Measurements from ENCODE around the gene OTOG. TPM values are rescaled to one million over a fixed set of nuclear protein-coding genes. Genes with fewer than 3 reads are reported as not detected.

Gene OTOG
- total RNA-seq, 1 experiment from 2014 or later, result not detected

DNA sequence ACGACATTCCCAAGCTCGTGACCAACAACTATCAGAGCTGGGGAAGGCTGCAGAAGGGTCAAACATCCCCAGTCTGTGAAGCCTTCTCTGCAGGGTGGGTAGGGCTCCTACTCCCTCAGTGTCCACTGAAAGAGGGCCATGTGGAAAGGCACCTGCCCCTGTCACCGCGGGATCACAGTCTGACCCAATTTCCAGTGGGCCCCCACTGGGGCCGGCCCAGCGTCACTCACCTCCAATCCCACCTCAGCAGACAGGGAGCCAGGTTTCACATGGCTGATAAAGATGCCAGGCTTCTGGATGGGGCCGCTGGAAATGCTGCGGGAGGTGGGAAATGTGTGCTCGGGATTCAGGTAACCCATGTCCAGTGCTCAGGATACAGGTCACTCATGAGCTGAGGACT, 22.8 kb upstream of the OTOG start:
- Histone ChIP-seq H3K4me2 (no peak overlapping the region), H3K27me3 (ENCODE audit: insufficient read depth, low read depth) (peaks cover 63% of the 10 kb centered on the region), H3K27ac (no peak overlapping the region), H3K9me2 (ENCODE audit: insufficient read depth) (no peaks in the 10 kb centered on the region), H3K9me3 (ENCODE audit: insufficient read depth, low read depth) (no peaks in the 10 kb centered on the region), H2AFZ (no peak overlapping the region), H3F3A (ENCODE audit: insufficient read depth, low read depth) (no peaks in the 10 kb centered on the region), H3K36me3 (ENCODE audit: low read depth) (no peaks in the 10 kb centered on the region), H3K4me3 (no peak overlapping the region), H4K20me1 (ENCODE audit: insufficient read depth) (no peaks in the 10 kb centered on the region), H3K4me1 (replicated peaks; ENCODE audit: insufficient read depth) (no peaks in the 10 kb centered on the region), H3K79me2 (ENCODE audit: low read depth) (no peaks in the 10 kb centered on the region)
- DNase-seq, result no peak
- TF ChIP-seq EZH2 (IDR thresholded peaks at IDR 0.05; ENCODE audit: low read depth), result no peak
- TF ChIP-seq, protein P1, sequence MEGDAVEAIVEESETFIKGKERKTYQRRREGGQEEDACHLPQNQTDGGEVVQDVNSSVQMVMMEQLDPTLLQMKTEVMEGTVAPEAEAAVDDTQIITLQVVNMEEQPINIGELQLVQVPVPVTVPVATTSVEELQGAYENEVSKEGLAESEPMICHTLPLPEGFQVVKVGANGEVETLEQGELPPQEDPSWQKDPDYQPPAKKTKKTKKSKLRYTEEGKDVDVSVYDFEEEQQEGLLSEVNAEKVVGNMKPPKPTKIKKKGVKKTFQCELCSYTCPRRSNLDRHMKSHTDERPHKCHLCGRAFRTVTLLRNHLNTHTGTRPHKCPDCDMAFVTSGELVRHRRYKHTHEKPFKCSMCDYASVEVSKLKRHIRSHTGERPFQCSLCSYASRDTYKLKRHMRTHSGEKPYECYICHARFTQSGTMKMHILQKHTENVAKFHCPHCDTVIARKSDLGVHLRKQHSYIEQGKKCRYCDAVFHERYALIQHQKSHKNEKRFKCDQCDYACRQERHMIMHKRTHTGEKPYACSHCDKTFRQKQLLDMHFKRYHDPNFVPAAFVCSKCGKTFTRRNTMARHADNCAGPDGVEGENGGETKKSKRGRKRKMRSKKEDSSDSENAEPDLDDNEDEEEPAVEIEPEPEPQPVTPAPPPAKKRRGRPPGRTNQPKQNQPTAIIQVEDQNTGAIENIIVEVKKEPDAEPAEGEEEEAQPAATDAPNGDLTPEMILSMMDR (conservative IDR thresholded peaks at IDR 0.05), result no peak
- ChIA-PET POLR2A (ENCODE audit: unreplicated experiment) (no interaction called here), CTCF (no interaction called here)
- intact Hi-C loops (cut with micrococcal nuclease; ENCODE audit: unreplicated experiment), result no loop called here
- no TSS peak for BruUV-seq (replicated peaks)

DNA sequence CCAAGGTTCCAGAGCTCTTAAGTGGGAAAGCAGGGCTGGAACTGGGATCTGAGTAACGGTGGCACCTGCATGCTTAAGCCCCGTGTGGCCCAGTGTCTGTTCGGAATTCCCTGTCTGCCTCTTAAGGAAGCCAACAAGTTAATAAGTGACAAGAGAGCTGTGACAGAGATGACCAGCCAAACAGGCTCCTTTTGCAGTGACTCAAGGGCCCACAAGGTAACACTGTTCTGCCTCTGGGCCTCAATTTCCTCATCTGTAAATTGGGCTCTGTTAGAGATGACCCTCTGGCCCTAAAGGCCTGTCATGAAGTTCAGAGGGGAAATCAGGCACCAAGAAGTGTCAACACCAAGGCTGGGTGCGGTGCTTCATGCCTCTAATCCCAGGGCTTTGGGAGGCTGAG, 21.5 kb upstream of the OTOG start:
- DNase-seq, result no peak
- no peaks in the 10 kb centered on the region for H3K79me2 ChIP-seq (ENCODE audit: low read depth)
- H3K4me1 ChIP-seq (replicated peaks; ENCODE audit: insufficient read depth), result no peaks in the 10 kb centered on the region
- H3K36me3 ChIP-seq (ENCODE audit: low read depth), result no peaks in the 10 kb centered on the region
- no peaks in the 10 kb centered on the region for H3K9me2 ChIP-seq (ENCODE audit: insufficient read depth)
- no peak overlapping the region for H3K4me2 ChIP-seq
- H3K9me3 ChIP-seq (ENCODE audit: insufficient read depth, low read depth), result no peaks in the 10 kb centered on the region
- H3K4me3 ChIP-seq, result no peak overlapping the region
- ChIA-PET CTCF (no interaction called here), POLR2A (ENCODE audit: unreplicated experiment) (interaction anchor here (0.6 kb wide), 1 partner anchor 174 kb away, joined by 4 read pairs; the partner anchor contains the start of gene NCR3LG1)
- BruUV-seq (replicated peaks), result no TSS peak
- intact Hi-C loops (cut with micrococcal nuclease; ENCODE audit: unreplicated experiment), result no loop called here
- TF ChIP-seq, protein P1 (conservative IDR thresholded peaks at IDR 0.05), result no peak
- no peak for TF ChIP-seq EZH2 (IDR thresholded peaks at IDR 0.05; ENCODE audit: low read depth)
- no peaks in the 10 kb centered on the region for H3F3A ChIP-seq (ENCODE audit: insufficient read depth, low read depth)
- peaks cover 72% of the 10 kb centered on the region for H3K27me3 ChIP-seq (ENCODE audit: insufficient read depth, low read depth)
- H2AFZ ChIP-seq, result no peak overlapping the region
- H3K27ac ChIP-seq, result no peak overlapping the region
- H4K20me1 ChIP-seq (ENCODE audit: insufficient read depth), result no peaks in the 10 kb centered on the region

DNA sequence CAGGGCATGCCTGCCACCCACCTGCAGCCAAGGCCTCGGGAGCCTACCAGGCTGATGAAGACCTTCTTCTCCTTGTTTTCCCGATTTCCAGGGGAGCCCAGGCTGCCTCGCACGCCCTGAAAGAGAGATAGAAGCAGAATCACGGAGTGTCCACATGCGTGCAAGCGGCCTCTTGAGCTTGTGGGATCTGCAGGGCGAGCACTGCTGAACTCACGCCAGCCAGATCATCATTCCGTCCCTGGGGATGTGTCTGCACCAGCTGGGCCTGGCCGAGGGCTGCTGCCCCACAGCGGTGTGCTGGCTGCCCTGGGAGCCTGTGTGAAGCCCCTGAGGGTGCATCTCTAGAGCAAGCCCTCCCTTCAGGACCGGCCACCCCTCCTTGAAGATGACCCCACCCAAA, 20.7 kb upstream of the OTOG start:
- Histone ChIP-seq H3K4me1 (replicated peaks; ENCODE audit: insufficient read depth) (no peaks in the 10 kb centered on the region), H3K27ac (no peak overlapping the region), H2AFZ (no peak overlapping the region), H3K27me3 (ENCODE audit: insufficient read depth, low read depth) (peaks cover 75% of the 10 kb centered on the region), H3K36me3 (ENCODE audit: low read depth) (no peaks in the 10 kb centered on the region), H4K20me1 (ENCODE audit: insufficient read depth) (no peaks in the 10 kb centered on the region), H3K79me2 (ENCODE audit: low read depth) (no peaks in the 10 kb centered on the region), H3K9me2 (ENCODE audit: insufficient read depth) (no peaks in the 10 kb centered on the region), H3K4me3 (no peak overlapping the region), H3K4me2 (no peak overlapping the region), H3F3A (ENCODE audit: insufficient read depth, low read depth) (no peaks in the 10 kb centered on the region), H3K9me3 (ENCODE audit: insufficient read depth, low read depth) (no peaks in the 10 kb centered on the region)
- ChIA-PET POLR2A (ENCODE audit: unreplicated experiment) (no interaction called here), CTCF (interaction anchor here (1.6 kb wide), 1 partner anchor 16 kb away, joined by 3 read pairs; no protein-coding TSS in a partner anchor)
- intact Hi-C loops (cut with micrococcal nuclease; ENCODE audit: unreplicated experiment), result no loop called here
- no peak for DNase-seq
- TF ChIP-seq, protein P1 (conservative IDR thresholded peaks at IDR 0.05), result no peak
- TF ChIP-seq EZH2 (IDR thresholded peaks at IDR 0.05; ENCODE audit: low read depth), result no peak
- no TSS peak for BruUV-seq (replicated peaks)
